K562 (cell line): Measurements from ENCODE around the gene DPY19L1. TPM values are rescaled to one million over a fixed set of nuclear protein-coding genes. Genes with fewer than 3 reads are reported as not detected.

Source experiments
- BDP1 ChIP-seq: IDR thresholded peaks from 3 replicates; pipeline ENCODE4 v1.6.1; 2011; ENCODE audit not compliant: insufficient read length, insufficient read depth
- CREB1 ChIP-seq, 2 experiments: sonication (generic) in 1 of 2; formaldehyde crosslinking in 1 of 2; IDR thresholded peaks; 2 replicates each; pipeline versions ENCODE4 v1.6.1 to v1.8.0; 2012 to 2022; ENCODE audit warnings: inconsistent platforms in 1 of 2, mild to moderate bottlenecking in 1 of 2, missing genetic modification reagents in 1 of 2, moderate library complexity in 1 of 2
- DMBX1 ChIP-seq: fragments of 250-450 bp; sonication (Bioruptor Pico); IDR thresholded peaks from 2 replicates; pipeline ENCODE4 v1.8.0; 2022; ENCODE audit warnings: inconsistent platforms, mild to moderate bottlenecking, moderate library complexity, borderline replicate concordance
- GABPB1 ChIP-seq: sonication (generic); formaldehyde crosslinking; IDR thresholded peaks from 2 replicates; pipeline ENCODE4 v1.8.0; 2022; ENCODE audit warnings: mild to moderate bottlenecking, missing genetic modification reagents
- GMEB1 ChIP-seq: fragments of 250-450 bp; sonication (Bioruptor Pico); IDR thresholded peaks from 2 replicates; pipeline ENCODE4 v1.4.0; 2020; ENCODE audit warnings: mild to moderate bottlenecking
- HDGF ChIP-seq: fragments of 450-650 bp; IDR thresholded peaks from 2 replicates; pipeline ENCODE4 v1.6.1; 2016
- KLF6 ChIP-seq: fragments of 250-450 bp; sonication (Bioruptor Pico); IDR thresholded peaks from 2 replicates; pipeline ENCODE4 v1.4.0; 2020; ENCODE audit warnings: mild to moderate bottlenecking, moderate library complexity, borderline replicate concordance
- NFE2L1 ChIP-seq: fragments of 450-650 bp; IDR thresholded peaks from 2 replicates; pipeline ENCODE4 v1.6.1; 2016; ENCODE audit warnings: missing genetic modification characterization, low read depth, mild to moderate bottlenecking, missing compliant biosample characterization, moderate library complexity, borderline replicate concordance
- POLR3A ChIP-seq: IDR thresholded peaks from 2 replicates; pipeline ENCODE4 v1.6.1; 2011; ENCODE audit warnings: borderline replicate concordance, mild to moderate bottlenecking, moderate library complexity; ENCODE audit not compliant: insufficient read length, insufficient read depth; ENCODE audit errors: extremely low read depth
- REST ChIP-seq, 2 experiments: fragments of 450-650 bp; formaldehyde crosslinking in 1 of 2; IDR thresholded peaks; 2 replicates each; pipeline versions ENCODE4 v1.4.0 to v1.6.1; 2014 to 2020; ENCODE audit warnings: mild to moderate bottlenecking in 2 of 2, borderline replicate concordance in 1 of 2, low read depth in 1 of 2
- SMARCA4 ChIP-seq: fragments of 450-650 bp; IDR thresholded peaks from 2 replicates; pipeline ENCODE4 v1.6.1; 2016
- TCF7L2 ChIP-seq: fragments of 150-350 bp; IDR thresholded peaks from 2 replicates; pipeline ENCODE4 v1.6.1; 2016; ENCODE audit warnings: low read depth, mild to moderate bottlenecking, low read length, moderate library complexity
- TGIF2 ChIP-seq: sonication (generic); formaldehyde crosslinking; IDR thresholded peaks from 2 replicates; pipeline ENCODE4 v1.8.1; 2022; ENCODE audit warnings: mild to moderate bottlenecking, missing genetic modification reagents, moderate library complexity
- VEZF1 ChIP-seq: fragments of 200-800 bp; sonication (Bioruptor generic); IDR thresholded peaks from 2 replicates; pipeline ENCODE4 v1.6.1; 2017; ENCODE audit warnings: missing genetic modification characterization, missing compliant biosample characterization
- ZBTB8A ChIP-seq: fragments of 450-650 bp; IDR thresholded peaks from 2 replicates; pipeline ENCODE4 v1.6.1; 2018; ENCODE audit warnings: mild to moderate bottlenecking, moderate library complexity; ENCODE audit not compliant: partially characterized antibody
- polyA plus RNA-seq, 8 experiments: library from polyadenylated mRNA; depleted of rRNA in 4 of 8; stranded (reverse) in 5 of 8; unstranded in 3 of 8; fragments of >200 nt; fragmentation: Nextera tagmentation in 2 of 8; fragmentation: Illumina TruSeq in 1 of 8; extraction: Ambion mirVana in 2 of 8; extraction: Trizol in 1 of 8; gene quantifications; 2 replicates each; pipeline versions ENCODE4 v1.2.1 to v1.2.3, GENCODE V29; 2011 to 2014; ENCODE audit warnings: inconsistent platforms in 1 of 8, missing spikeins in 1 of 8
- total RNA-seq, 7 experiments: library from RNA; depleted of rRNA in 6 of 7; stranded (reverse); fragments of >200 nt in 6 of 7; fragmentation: Illumina TruSeq in 2 of 7; extraction: Trizol in 2 of 7; gene quantifications; 2 replicates each; pipeline versions ENCODE4 v1.2.1 to v1.2.3, GENCODE V29; 2011 to 2021; ENCODE audit warnings: low replicate concordance in 1 of 7

DPY19L1 gene
- total and polyA plus RNA-seq, 9 of the 15 experiments (the other 6 are each of a cell fraction or from before 2014, with no cell fraction given), result 4.0 to 34.3 (median 22.1) TPM

GRCh38 chr7:35037526-35038341 is 449 bp upstream of the DPY19L1 start (continued):
- TF ChIP-seq SMARCA4 (peak; percentile 51; the same call in 1 of the 2 replicates), TGIF2 (CRISPR knock-in tag) (no peak), NFE2L1 (tag) (no peak), CREB1 (IDR thresholded peaks at IDR 0.05) (0 out of 2 replicates have a peak, but pooled peaks have one; percentile 7), CREB1 (CRISPR knock-in tag; IDR thresholded peaks at IDR 0.05) (peak; percentile 27; the same call in 1 of the 2 replicates), ZBTB8A (no peak), KLF6 (CRISPR knock-in tag) (no peak), BDP1 (no peak), VEZF1 (CRISPR knock-in tag) (peak; percentile 92), DMBX1 (CRISPR knock-in tag) (no peak), TCF7L2 (no peak), REST (IDR thresholded peaks at IDR 0.05; ENCODE audit: borderline replicate concordance) (peak; percentile 35; the same call in 1 of the 2 replicates), REST (CRISPR knock-in tag; IDR thresholded peaks at IDR 0.05; ENCODE audit: low read depth) (peak; percentile 75; the same call in 1 of the 2 replicates), POLR3A (no peak), GABPB1 (CRISPR knock-in tag) (peak; percentile 43; the same call in 1 of the 2 replicates), GMEB1 (CRISPR knock-in tag) (0 out of 2 replicates have a peak, but pooled peaks have one; percentile 13), HDGF (no peak)
